GM19395 (cell line): ENCODE data around the gene FLVCR2.
A peak's percentile ranks its signal among the peaks of the same experiment; 100 is the strongest.

Source experiments
- ATAC-seq: cut with Tn5 transposase; IDR thresholded peaks from one replicate; pipeline ENCODE4 v1.9.1; 2021; ENCODE audit warnings: mild to moderate bottlenecking, moderate library complexity; ENCODE audit not compliant: unreplicated experiment

FLVCR2 gene

GRCh38 chr14:75553761-75554364 is 24.6 kb upstream of the FLVCR2 start:
- ATAC-seq, result no peak

- ATAC-seq, result no peak
Measured at GRCh38 chr14:75554482-75554881, 23.9 kb upstream of the FLVCR2 start.

DNA sequence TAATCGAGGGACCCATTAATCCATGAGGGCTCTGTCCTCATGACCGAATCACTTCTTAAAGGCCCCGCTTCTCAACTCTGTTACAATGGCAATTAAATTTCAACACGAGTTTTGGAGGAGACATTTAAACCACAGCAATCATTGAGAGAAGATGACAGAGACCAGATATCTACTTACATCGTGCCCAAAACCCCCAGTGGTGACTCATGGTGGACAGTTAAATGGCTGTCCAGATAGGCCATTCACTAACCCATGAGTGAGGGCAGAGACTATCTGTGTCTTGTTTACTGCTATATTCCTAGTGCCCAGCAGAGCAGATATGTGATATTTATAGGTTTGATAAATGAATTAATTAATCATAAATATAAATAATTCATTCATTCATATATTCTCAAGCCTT is 20.0 kb upstream of the FLVCR2 start:
- ATAC-seq, result no peak

GRCh38 chr14:75559045-75559444 is 19.4 kb upstream of the FLVCR2 start:
- no peak for ATAC-seq

GRCh38 chr14:75559451-75560222 is 18.8 kb upstream of the FLVCR2 start:
- peak; percentile 63 for ATAC-seq

DNA sequence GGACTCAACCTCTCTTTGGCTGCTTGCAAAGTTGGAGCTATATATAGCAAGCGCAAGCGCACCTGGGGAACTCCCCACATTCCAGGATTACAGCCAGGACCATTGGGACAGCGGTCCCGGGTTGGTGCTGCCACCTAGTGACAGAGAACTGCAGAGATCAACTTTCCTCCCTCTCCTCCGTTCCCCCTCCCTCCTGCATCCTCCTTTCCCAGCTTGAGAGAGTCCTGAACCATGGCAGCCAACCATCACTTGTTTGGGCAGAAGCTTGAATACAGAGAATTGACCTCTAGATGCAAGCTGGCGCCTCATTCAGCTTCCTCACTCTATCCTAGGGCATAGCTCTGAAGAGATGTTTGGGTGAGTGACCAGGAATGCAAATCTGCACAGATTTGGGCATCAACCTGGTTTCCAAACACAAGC is 17.4 kb upstream of the FLVCR2 start:
- no peak for ATAC-seq

GRCh38 chr14:75562089-75562488 is 16.3 kb upstream of the FLVCR2 start:
- ATAC-seq, result no peak

DNA sequence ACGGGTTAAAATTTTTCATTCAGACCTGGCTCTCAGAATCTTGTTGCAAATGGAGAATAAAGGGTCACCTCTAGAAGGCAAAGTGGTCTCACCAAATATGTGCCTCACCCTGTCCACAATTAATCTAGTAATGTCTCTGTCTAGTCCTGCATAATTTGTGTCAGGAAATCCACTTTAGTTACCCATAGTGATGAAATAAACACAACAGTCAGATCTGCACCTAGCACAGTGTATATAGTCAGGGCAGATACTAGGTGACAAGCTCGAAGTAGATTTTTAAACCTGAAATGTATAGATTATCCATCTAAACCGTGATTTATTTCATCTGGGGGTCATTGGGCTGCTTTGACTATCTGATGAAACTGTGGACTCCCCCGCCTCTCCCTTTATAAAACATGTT is 15.9 kb upstream of the FLVCR2 start:
- no peak for ATAC-seq

DNA sequence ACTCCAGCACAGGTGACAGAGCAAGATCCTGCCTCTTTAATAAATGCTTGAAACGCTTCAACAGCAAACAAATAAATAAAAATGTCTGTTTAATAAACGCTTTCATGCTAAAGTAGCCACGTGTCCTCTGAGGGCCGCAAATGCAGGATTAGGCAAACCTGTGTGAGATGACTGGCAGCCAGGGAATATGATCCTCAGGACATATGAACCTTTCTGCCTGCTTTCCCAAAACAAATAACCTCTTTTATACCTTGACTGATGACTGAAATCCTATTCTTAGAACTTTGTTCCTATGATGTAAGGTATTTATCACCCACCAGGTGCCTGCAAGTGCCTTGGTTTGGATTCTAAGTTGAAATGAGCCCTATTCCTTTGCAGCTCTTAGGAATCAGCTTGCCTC is 14.5 kb upstream of the FLVCR2 start:
- ATAC-seq, result no peak

DNA sequence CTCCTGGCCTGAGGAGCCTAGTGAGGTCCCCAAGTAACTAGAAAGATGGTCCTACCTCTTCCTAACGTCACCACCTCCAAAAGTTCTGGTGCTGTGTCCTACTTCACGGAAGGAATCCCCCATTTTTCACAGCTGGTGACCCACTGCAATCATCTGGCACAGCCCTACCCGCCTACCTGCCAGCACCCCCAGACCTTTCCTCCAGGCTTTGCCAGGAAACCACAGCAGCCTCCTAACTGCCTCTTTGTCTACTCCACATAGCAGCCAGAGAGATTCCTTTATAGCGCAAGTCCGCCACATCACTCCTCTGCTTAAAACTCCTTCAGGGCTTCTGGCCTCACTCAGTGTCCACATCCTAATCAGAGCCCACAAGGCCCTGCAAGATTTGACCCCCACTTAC is 13.4 kb upstream of the FLVCR2 start:
- ATAC-seq, result no peak

DNA sequence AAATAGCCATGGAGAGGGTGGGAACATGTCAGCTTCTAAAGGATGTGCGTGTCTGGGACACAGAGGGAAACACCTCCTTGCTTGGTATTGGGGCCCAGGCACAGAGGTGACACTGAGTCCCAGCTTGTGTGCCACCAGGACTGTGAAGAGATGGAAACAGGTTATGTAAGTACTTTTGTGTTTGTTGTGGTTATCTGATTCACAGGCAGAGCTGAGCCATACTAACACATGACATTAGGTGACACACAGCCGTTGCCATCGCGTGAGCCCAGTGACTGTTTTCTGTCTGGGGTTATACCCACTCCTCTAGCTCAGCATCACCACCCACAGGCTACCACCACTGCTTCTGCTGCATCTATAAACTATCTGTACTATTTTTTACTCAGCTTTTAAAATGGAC is 12.1 kb upstream of the FLVCR2 start:
- ATAC-seq, result no peak

GRCh38 chr14:75566752-75567151 is 11.7 kb upstream of the FLVCR2 start:
- no peak for ATAC-seq

DNA sequence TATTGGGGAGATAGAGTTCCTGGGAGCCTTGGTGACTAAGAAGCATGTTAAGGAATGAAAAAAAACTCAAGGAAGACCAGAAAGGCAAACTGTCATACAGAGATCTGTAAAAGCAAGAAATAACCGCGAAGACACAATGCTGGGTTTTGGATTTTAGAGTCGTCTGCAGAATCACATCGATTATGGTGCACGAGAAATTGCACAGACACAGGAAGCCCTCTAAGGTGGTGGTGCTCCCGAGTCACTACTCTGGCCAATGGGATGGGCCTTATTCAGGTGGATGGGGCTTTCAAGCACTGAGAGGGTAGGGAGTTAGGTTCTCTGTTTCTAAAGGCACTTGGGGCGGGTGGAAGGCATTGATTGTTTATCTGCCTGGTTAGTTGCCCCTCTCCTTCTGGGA is 10.3 kb upstream of the FLVCR2 start:
- ATAC-seq, result no peak

GRCh38 chr14:75568791-75569190 is 9.6 kb upstream of the FLVCR2 start:
- no peak for ATAC-seq

DNA sequence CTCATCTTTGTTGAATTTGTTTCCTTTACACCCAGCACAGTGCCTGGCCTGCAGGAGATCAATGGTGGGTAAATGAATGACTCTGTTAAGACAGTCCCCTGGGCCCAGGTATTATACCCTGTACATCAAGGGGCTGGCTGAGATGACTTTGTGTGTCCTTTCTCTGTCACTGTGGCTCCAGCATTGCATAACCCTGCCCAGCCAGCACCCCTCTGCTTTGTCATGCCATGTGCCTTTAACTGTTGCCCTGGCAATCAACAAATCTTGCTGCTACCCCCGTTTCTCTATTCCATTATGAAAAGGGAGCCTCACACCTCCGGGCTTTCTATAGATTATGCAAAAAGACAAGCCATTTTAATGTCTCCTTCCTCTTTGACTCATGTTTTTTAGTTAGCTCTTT is 7.6 kb upstream of the FLVCR2 start:
- ATAC-seq, result no peak

GRCh38 chr14:75572104-75572503 is 6.3 kb upstream of the FLVCR2 start:
- no peak for ATAC-seq

- ATAC-seq, result no peak
Measured at GRCh38 chr14:75577090-75577489, 1.3 kb upstream of the FLVCR2 start.

GRCh38 chr14:75577729-75578101 is 705 bp upstream of the FLVCR2 start:
- ATAC-seq, result peak; percentile 85

- ATAC-seq, result peak; percentile 36
Measured at GRCh38 chr14:75578786-75579337, 442 bp downstream of the FLVCR2 start.

DNA sequence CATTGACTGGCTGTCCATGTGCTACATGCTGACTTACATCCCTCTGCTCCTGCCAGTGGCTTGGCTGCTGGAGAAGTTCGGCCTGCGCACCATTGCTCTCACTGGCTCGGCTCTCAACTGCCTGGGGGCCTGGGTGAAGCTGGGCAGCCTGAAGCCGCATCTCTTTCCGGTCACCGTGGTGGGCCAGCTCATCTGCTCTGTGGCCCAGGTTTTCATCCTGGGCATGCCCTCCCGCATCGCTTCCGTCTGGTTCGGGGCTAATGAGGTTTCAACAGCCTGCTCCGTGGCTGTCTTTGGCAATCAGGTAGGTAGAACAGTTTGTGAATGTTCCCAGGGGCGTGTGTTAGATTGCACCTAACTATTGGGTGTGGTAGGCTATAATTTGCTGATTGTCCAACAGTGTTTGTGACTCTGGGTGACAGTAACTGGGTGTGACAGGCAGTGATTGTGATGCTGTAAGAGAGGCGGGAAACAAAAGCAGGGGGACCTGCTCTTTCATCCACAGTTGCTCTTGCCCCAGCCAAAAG is 981 bp downstream of the FLVCR2 start:
- ATAC-seq, result no peak

DNA sequence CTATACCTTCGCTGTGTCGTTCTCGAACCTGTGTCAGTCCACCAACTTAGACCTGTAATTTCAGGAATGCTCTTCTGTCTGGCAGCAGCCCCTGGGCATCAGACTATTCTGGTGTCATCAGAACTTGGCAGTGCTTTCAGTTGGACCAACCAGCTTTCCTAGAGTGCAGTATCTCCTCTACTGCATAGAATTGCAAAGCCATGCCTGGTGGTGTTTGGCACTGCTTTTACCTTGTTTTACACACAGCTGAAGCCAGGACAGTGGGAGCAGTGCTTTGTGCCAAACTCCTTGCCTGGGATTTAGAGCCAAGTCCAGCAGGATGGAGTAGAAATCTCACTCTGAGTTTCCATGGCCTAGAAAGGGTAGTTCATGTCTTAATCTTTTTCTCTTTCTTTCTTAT is 1.5 kb downstream of the FLVCR2 start:
- ATAC-seq, result no peak

GRCh38 chr14:75587388-75587787 is 9.0 kb downstream of the FLVCR2 start:
- no peak for ATAC-seq
